Ammon's horn (tissue), 1 donor: ENCODE measurements around the gene TMEM114.

Experiments
- DNase-seq: peaks from one replicate; pipeline ENCODE4 v3.0.0-alpha.2; 2016; ENCODE audit warnings: low spot score

The TMEM114 gene

GRCh38 chr16:8550728-8551387 lies 39.5 kb downstream of the TMEM114 start:
- DNase-seq = no peak

GRCh38 chr16:8549843-8550412 lies 40.4 kb downstream of the TMEM114 start:
- DNase-seq = no peak

- DNase-seq = no peak
These were observed 42.1 kb downstream of the TMEM114 start for GRCh38 chr16:8548166-8548565.

GRCh38 chr16:8547762-8548161 lies 42.5 kb downstream of the TMEM114 start:
- no peak for DNase-seq

GRCh38 chr16:8544406-8544805 lies 45.9 kb downstream of the TMEM114 start:
- no peak for DNase-seq

- DNase-seq = no peak
These were observed 47.1 kb downstream of the TMEM114 start for GRCh38 chr16:8543258-8543657.

- DNase-seq = no peak
These were observed 47.9 kb downstream of the TMEM114 start for GRCh38 chr16:8542393-8542792.

- no peak for DNase-seq
These were observed 48.4 kb downstream of the TMEM114 start for GRCh38 chr16:8541868-8542267.

GRCh38 chr16:8537691-8538342 lies 52.5 kb downstream of the TMEM114 start:
- DNase-seq = no peak

- DNase-seq = no peak
These were observed 56.8 kb downstream of the TMEM114 start for GRCh38 chr16:8533509-8533908.

GRCh38 chr16:8530752-8531384 lies 59.4 kb downstream of the TMEM114 start:
- no peak for DNase-seq

GRCh38 chr16:8528471-8528870 lies 61.8 kb downstream of the TMEM114 start:
- no peak for DNase-seq

- DNase-seq = no peak
These were observed 66.4 kb downstream of the TMEM114 start for GRCh38 chr16:8523932-8524331.

GRCh38 chr16:8522757-8523156 lies 67.6 kb downstream of the TMEM114 start:
- no peak for DNase-seq

- DNase-seq = no peak
These were observed 70.7 kb downstream of the TMEM114 start for GRCh38 chr16:8519643-8520042.
